Measurements from ENCODE around the gene DUSP11. TPM values are rescaled to one million over a fixed set of nuclear protein-coding genes. Genes with fewer than 3 reads are reported as not detected.

The DUSP11 gene
- total RNA-seq, 1 experiment from 2014 or later = 22.9 TPM

DNA sequence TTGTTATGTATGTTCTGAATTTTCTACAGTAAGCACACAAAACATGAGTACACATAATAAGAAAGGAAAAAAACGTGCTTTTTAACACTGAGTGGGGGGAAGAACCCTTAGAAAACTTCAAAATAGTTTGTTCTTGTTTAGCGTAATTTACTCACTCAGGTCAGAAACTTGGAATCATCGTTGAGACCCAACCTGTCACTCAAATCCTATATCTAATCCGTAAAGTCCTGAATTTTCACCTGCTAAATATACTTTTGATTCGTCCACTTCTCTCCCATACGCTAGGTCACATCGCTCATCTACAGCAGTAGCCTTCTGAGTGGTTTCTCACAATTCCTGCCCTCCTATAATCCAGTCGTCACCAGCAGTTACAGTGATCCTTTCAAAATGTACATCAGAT lies 43.5 kb downstream of the DUSP11 start:
- TSS peak; percentile 72 for BruUV-seq (replicated peaks)
- RAD21 ChIA-PET (ENCODE audit: low non-redundant PET in 1 of 2, low total read pairs in 2 of 2, uncharacterized antibody in 2 of 2, unreplicated experiment in 2 of 2) = no interaction called here
- peak overlapping the region; percentile 64 for H3K27ac ChIP-seq (ENCODE audit: low read depth, low read length)
- no peak overlapping the region for H2AFZ ChIP-seq (ENCODE audit: low read depth, low read length, poor library complexity, severe bottlenecking)
- H3K36me3 ChIP-seq (ENCODE audit: control insufficient read depth in 1 of 2, insufficient read depth in 2 of 2, low read length in 2 of 2) = peaks cover 9 to 16% of the 10 kb centered on the region in 2 experiments; a peak in 3 of 4 replicates
- H3K79me2 ChIP-seq (ENCODE audit: insufficient read depth, low read length) = peaks cover 29% of the 10 kb centered on the region
- CTCF ChIA-PET = interaction anchor here (1.7 kb wide), 1 partner anchor 56 kb away, joined by 4 read pairs; no protein-coding TSS in a partner anchor
- peaks cover 8 to 15% of the 10 kb centered on the region in 2 experiments; a peak in 3 of 4 replicates for H3K4me1 ChIP-seq (ENCODE audit: control insufficient read depth in 1 of 2, insufficient read depth in 2 of 2, low read length in 2 of 2)
- H3K27me3 ChIP-seq (ENCODE audit: insufficient read depth, low read length) = no peaks in the 10 kb centered on the region
- ATAC-seq (no peak), DNase-seq (ENCODE audit: low read depth, low spot score) (no peak)
- TF ChIP-seq ELF1 (IDR thresholded peaks at IDR 0.05; ENCODE audit: borderline replicate concordance, low read depth) (no peak), FOSL1 (IDR thresholded peaks at IDR 0.05; ENCODE audit: low read depth) (no peak), CBX3 (IDR thresholded peaks at IDR 0.05; ENCODE audit: low read depth) (no peak), TCF7L2 (IDR thresholded peaks at IDR 0.05; ENCODE audit: borderline replicate concordance, extremely low read depth, insufficient read depth, insufficient read length) (no peak), JUND (IDR thresholded peaks at IDR 0.05) (no peak), SP1 (IDR thresholded peaks at IDR 0.05; ENCODE audit: low read depth) (no peak), RAD21 (IDR thresholded peaks at IDR 0.05; ENCODE audit: low read depth) (no peak), POLR2A (IDR thresholded peaks at IDR 0.05; ENCODE audit: borderline replicate concordance, extremely low read depth, insufficient read depth, insufficient read length) (no peak), EZH2phosphoT487 (IDR thresholded peaks at IDR 0.05; ENCODE audit: borderline replicate concordance) (no peak), YY1 (IDR thresholded peaks at IDR 0.05; ENCODE audit: extremely low read depth, insufficient replicate concordance, low read depth, low read length) (no peak), EZH2 (IDR thresholded peaks at IDR 0.05) (no peak), REST (IDR thresholded peaks at IDR 0.05; ENCODE audit: low read depth) (no peak), CEBPB (IDR thresholded peaks at IDR 0.05; ENCODE audit: low read depth) (no peak)
- TF ChIP-seq, protein P1, sequence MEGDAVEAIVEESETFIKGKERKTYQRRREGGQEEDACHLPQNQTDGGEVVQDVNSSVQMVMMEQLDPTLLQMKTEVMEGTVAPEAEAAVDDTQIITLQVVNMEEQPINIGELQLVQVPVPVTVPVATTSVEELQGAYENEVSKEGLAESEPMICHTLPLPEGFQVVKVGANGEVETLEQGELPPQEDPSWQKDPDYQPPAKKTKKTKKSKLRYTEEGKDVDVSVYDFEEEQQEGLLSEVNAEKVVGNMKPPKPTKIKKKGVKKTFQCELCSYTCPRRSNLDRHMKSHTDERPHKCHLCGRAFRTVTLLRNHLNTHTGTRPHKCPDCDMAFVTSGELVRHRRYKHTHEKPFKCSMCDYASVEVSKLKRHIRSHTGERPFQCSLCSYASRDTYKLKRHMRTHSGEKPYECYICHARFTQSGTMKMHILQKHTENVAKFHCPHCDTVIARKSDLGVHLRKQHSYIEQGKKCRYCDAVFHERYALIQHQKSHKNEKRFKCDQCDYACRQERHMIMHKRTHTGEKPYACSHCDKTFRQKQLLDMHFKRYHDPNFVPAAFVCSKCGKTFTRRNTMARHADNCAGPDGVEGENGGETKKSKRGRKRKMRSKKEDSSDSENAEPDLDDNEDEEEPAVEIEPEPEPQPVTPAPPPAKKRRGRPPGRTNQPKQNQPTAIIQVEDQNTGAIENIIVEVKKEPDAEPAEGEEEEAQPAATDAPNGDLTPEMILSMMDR (IDR thresholded peaks at IDR 0.05 in 2 of 3, conservative IDR thresholded peaks at IDR 0.05 in 1 of 3; ENCODE audit: borderline replicate concordance in 1 of 3, insufficient read depth in 1 of 3, low read depth in 2 of 3, low read length in 2 of 3) = no peak
- no peaks in the 10 kb centered on the region for H3K9me2 ChIP-seq (ENCODE audit: insufficient read depth)
- H3K4me2 ChIP-seq (ENCODE audit: low read length) = peak overlapping the region; percentile 88
- intact Hi-C loops (cut with micrococcal nuclease) = no loop called here
- H3K9ac ChIP-seq (ENCODE audit: low read length) = peak overlapping the region; percentile 64
- peak overlapping the region; percentile 90 to 93 for H3K4me3 ChIP-seq (replicated peaks in 1 of 2; ENCODE audit: low read depth in 1 of 2, low read length in 2 of 2)
- H4K20me1 ChIP-seq (ENCODE audit: insufficient read depth) = no peaks in the 10 kb centered on the region
- POLR2A ChIA-PET = interaction anchor here (1.4 to 1.5 kb wide), 3 partner anchors 21 to 92 kb away, joined by 3 to 5 read pairs (median 4); partner anchors contain the start of gene STAMBP
- H3K9me3 ChIP-seq (ENCODE audit: control insufficient read depth in 1 of 2, insufficient read depth in 1 of 2, low read depth in 1 of 2, low read length in 2 of 2) = no peaks in the 10 kb centered on the region

Measured in HCT116 (cell line).